Cerebellar nuclear complex (tissue), 1 donor: Measurements from ENCODE around the gene NELL1.

Source experiments
- DNase-seq, 2 experiments: peaks; one replicate each; lab custom pipeline; 2025; lab: John Stamatoyannopoulos, UW

The NELL1 gene

GRCh38 chr11:21343204-21343603 is 673.8 kb downstream of the NELL1 start:
- no peak for DNase-seq

- no peak for DNase-seq
Measured at GRCh38 chr11:21346361-21346760, 677.0 kb downstream of the NELL1 start.

GRCh38 chr11:21350613-21351012 is 681.2 kb downstream of the NELL1 start:
- no peak for DNase-seq

GRCh38 chr11:21353425-21353824 is 684.0 kb downstream of the NELL1 start:
- no peak for DNase-seq

GRCh38 chr11:21364866-21365624 is 695.7 kb downstream of the NELL1 start:
- DNase-seq: no peak

- no peak for DNase-seq
Measured at GRCh38 chr11:21369947-21370346, 700.6 kb downstream of the NELL1 start.

GRCh38 chr11:21371044-21371443 is 701.7 kb downstream of the NELL1 start:
- DNase-seq: no peak

- DNase-seq: no peak
Measured at GRCh38 chr11:21372672-21373071, 703.3 kb downstream of the NELL1 start.

- DNase-seq: no peak
Measured at GRCh38 chr11:21374376-21374775, 705.0 kb downstream of the NELL1 start.

- no peak for DNase-seq
Measured at GRCh38 chr11:21385669-21386440, 716.5 kb downstream of the NELL1 start.

- DNase-seq: no peak
Measured at GRCh38 chr11:21390430-21390829, 721.0 kb downstream of the NELL1 start.

- no peak for DNase-seq
Measured at GRCh38 chr11:21396342-21397008, 727.1 kb downstream of the NELL1 start.

- DNase-seq: no peak
Measured at GRCh38 chr11:21398195-21398594, 728.8 kb downstream of the NELL1 start.

- no peak for DNase-seq
Measured at GRCh38 chr11:21401496-21401895, 732.1 kb downstream of the NELL1 start.

GRCh38 chr11:21402274-21402673 is 732.9 kb downstream of the NELL1 start:
- no peak for DNase-seq

GRCh38 chr11:21403069-21403468 is 733.7 kb downstream of the NELL1 start:
- no peak for DNase-seq

- DNase-seq: no peak
Measured at GRCh38 chr11:21405422-21405821, 736.0 kb downstream of the NELL1 start.

- DNase-seq: no peak
Measured at GRCh38 chr11:21410513-21410912, 741.1 kb downstream of the NELL1 start.

- no peak for DNase-seq
Measured at GRCh38 chr11:21411104-21411503, 741.7 kb downstream of the NELL1 start.

GRCh38 chr11:21411597-21411996 is 742.2 kb downstream of the NELL1 start:
- DNase-seq: no peak

- no peak for DNase-seq
Measured at GRCh38 chr11:21412652-21413383, 743.4 kb downstream of the NELL1 start.

- DNase-seq: no peak
Measured at GRCh38 chr11:21414953-21415352, 745.6 kb downstream of the NELL1 start.
